ENCODE results near the gene SAMMSON.

DNA sequence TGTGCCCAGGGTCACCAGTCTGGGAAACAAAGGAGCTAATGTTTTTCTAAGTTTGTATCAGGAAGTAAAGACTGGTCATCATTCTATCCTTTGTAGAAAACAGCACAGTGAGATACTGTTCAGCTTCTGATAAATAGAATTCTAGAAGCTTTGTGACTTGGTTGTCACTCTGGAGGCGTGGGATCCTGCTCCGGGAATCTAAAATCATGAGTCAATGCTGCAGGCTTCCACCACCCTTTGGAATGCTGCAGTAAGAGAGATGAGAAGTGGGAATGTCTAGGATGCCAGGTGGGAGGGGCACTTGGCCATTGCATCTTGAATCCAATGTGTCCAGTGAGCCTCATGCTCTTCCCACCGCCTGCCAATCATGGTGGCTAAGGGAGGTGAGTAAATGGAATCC, 40.9 kb downstream of the SAMMSON start:
- TF ChIP-seq CTCF (IDR thresholded peaks at IDR 0.05) (no peak), POLR2AphosphoS5 (IDR thresholded peaks at IDR 0.05) (no peak), EP300 (IDR thresholded peaks at IDR 0.05; ENCODE audit: low read depth) (no peak), POLR2A (IDR thresholded peaks at IDR 0.05) (no peak)
